Mucosa of gallbladder (tissue), 1 donor: ENCODE results near the gene ERGIC3. TPM values are rescaled to one million over a fixed set of nuclear protein-coding genes. Genes with fewer than 3 reads are reported as not detected.

Experiments
- DNase-seq: peaks from one replicate; pipeline ENCODE4 v3.0.0-alpha.2; 2020; ENCODE audit warnings: low spot score
- total RNA-seq: library from RNA; stranded (reverse); gene quantifications from one replicate; pipeline ENCODE4 v1.2.1, GENCODE V29; 2021
- donor health status: DM: no; HTN: no; CAD: no.

Gene ERGIC3
- total RNA-seq, 1 donor from 2014 or later: 319 TPM

GRCh38 chr20:35561268-35561667 is 19.4 kb downstream of the ERGIC3 start:
- DNase-seq: no peak

GRCh38 chr20:35561671-35562070 is 19.8 kb downstream of the ERGIC3 start:
- no peak for DNase-seq

GRCh38 chr20:35562541-35563110 is 20.7 kb downstream of the ERGIC3 start:
- no peak for DNase-seq

GRCh38 chr20:35563834-35564233 is 22.0 kb downstream of the ERGIC3 start:
- no peak for DNase-seq

GRCh38 chr20:35564905-35565304 is 23.0 kb downstream of the ERGIC3 start:
- DNase-seq: no peak

- no peak for DNase-seq
These were observed 26.8 kb downstream of the ERGIC3 start for GRCh38 chr20:35568645-35569044.

- no peak for DNase-seq
These were observed 29.7 kb downstream of the ERGIC3 start for GRCh38 chr20:35571555-35571954.

- DNase-seq: no peak
These were observed 31.0 kb downstream of the ERGIC3 start for GRCh38 chr20:35572838-35573237.

- DNase-seq: no peak
These were observed 34.1 kb downstream of the ERGIC3 start for GRCh38 chr20:35575958-35576357.

- DNase-seq: no peak
These were observed 34.9 kb downstream of the ERGIC3 start for GRCh38 chr20:35576816-35577215.

- DNase-seq: no peak
These were observed 36.6 kb downstream of the ERGIC3 start for GRCh38 chr20:35578469-35578868.

- no peak for DNase-seq
These were observed 37.3 kb downstream of the ERGIC3 start for GRCh38 chr20:35579196-35579595.

GRCh38 chr20:35582131-35582530 is 40.3 kb downstream of the ERGIC3 start:
- no peak for DNase-seq

GRCh38 chr20:35582741-35583404 is 41.0 kb downstream of the ERGIC3 start:
- DNase-seq: no peak

- no peak for DNase-seq
These were observed 42.0 kb downstream of the ERGIC3 start for GRCh38 chr20:35583636-35584560.

- DNase-seq: no peak
These were observed 45.0 kb downstream of the ERGIC3 start for GRCh38 chr20:35586751-35587425.

- DNase-seq: no peak
These were observed 45.6 kb downstream of the ERGIC3 start for GRCh38 chr20:35587436-35587835.

GRCh38 chr20:35588397-35588796 is 46.5 kb downstream of the ERGIC3 start:
- no peak for DNase-seq

GRCh38 chr20:35592339-35592974 is 50.6 kb downstream of the ERGIC3 start:
- no peak for DNase-seq

- no peak for DNase-seq
These were observed 53.6 kb downstream of the ERGIC3 start for GRCh38 chr20:35595456-35595855.

GRCh38 chr20:35595901-35596300 is 54.0 kb downstream of the ERGIC3 start:
- DNase-seq: no peak

GRCh38 chr20:35597186-35597585 is 55.3 kb downstream of the ERGIC3 start:
- no peak for DNase-seq
